Measurements from ENCODE around the gene TF.

Gene TF

GRCh38 chr3:133747907-133748639, 1.9 kb downstream of the TF start:
- DNase-seq: no peak

- DNase-seq: no peak
These were observed 3.5 kb downstream of the TF start for GRCh38 chr3:133749427-133750258.

GRCh38 chr3:133750259-133750656, 4.1 kb downstream of the TF start:
- no peak for DNase-seq

- DNase-seq: no peak
These were observed 7.0 kb downstream of the TF start for GRCh38 chr3:133753107-133753778.

GRCh38 chr3:133753779-133754164, 7.6 kb downstream of the TF start:
- no peak for DNase-seq

GRCh38 chr3:133754455-133754854, 8.3 kb downstream of the TF start:
- no peak for DNase-seq

- no peak for DNase-seq
These were observed 9.0 kb downstream of the TF start for GRCh38 chr3:133754973-133755828.

- DNase-seq: no peak
These were observed 10.8 kb downstream of the TF start for GRCh38 chr3:133756716-133757694.

GRCh38 chr3:133757701-133758567, 11.7 kb downstream of the TF start:
- DNase-seq: no peak

- no peak for DNase-seq
These were observed 12.4 kb downstream of the TF start for GRCh38 chr3:133758568-133758928.

- DNase-seq: no peak
These were observed 13.0 kb downstream of the TF start for GRCh38 chr3:133758964-133759739.

GRCh38 chr3:133759740-133760305, 13.6 kb downstream of the TF start:
- no peak for DNase-seq

GRCh38 chr3:133760916-133761315, 14.7 kb downstream of the TF start:
- no peak for DNase-seq

- DNase-seq: no peak
These were observed 15.7 kb downstream of the TF start for GRCh38 chr3:133761605-133762484.

GRCh38 chr3:133762539-133762938, 16.3 kb downstream of the TF start:
- DNase-seq: no peak

- DNase-seq: no peak
These were observed 17.8 kb downstream of the TF start for GRCh38 chr3:133763797-133764683.

- no peak for DNase-seq
These were observed 19.1 kb downstream of the TF start for GRCh38 chr3:133765256-133765655.
